ENCODE results near the gene KCTD8. TPM values are rescaled to one million over a fixed set of nuclear protein-coding genes. Genes with fewer than 3 reads are reported as not detected.

KCTD8 gene
- total RNA-seq, 1 donor = not detected

GRCh38 chr4:44132526-44132925, 316.1 kb downstream of the KCTD8 start:
- no peak for DNase-seq (ENCODE audit: insufficient read length, low spot score, missing footprints)
- Histone ChIP-seq H3K27me3 (ENCODE audit: insufficient read depth, low read length) (no peaks in the 10 kb centered on the region), H3K36me3 (ENCODE audit: insufficient read depth, low read length) (no peaks in the 10 kb centered on the region)

More at GRCh38 chr4:44132526-44132925, 316.1 kb downstream of the KCTD8 start:
- no peaks in the 10 kb centered on the region for H4K20me1 ChIP-seq (ENCODE audit: insufficient read depth, low read length)
- H3K27ac ChIP-seq (ENCODE audit: low read depth, low read length) = no peak overlapping the region
- TF ChIP-seq, protein P1, sequence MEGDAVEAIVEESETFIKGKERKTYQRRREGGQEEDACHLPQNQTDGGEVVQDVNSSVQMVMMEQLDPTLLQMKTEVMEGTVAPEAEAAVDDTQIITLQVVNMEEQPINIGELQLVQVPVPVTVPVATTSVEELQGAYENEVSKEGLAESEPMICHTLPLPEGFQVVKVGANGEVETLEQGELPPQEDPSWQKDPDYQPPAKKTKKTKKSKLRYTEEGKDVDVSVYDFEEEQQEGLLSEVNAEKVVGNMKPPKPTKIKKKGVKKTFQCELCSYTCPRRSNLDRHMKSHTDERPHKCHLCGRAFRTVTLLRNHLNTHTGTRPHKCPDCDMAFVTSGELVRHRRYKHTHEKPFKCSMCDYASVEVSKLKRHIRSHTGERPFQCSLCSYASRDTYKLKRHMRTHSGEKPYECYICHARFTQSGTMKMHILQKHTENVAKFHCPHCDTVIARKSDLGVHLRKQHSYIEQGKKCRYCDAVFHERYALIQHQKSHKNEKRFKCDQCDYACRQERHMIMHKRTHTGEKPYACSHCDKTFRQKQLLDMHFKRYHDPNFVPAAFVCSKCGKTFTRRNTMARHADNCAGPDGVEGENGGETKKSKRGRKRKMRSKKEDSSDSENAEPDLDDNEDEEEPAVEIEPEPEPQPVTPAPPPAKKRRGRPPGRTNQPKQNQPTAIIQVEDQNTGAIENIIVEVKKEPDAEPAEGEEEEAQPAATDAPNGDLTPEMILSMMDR (IDR thresholded peaks at IDR 0.05; ENCODE audit: extremely low read depth, low read depth, low read length) = no peak
- H3K79me2 ChIP-seq (ENCODE audit: insufficient read depth, low read length) = no peaks in the 10 kb centered on the region
- no peak overlapping the region for H3K4me2 ChIP-seq (ENCODE audit: insufficient read depth, low read length)
- no peak overlapping the region for H2AFZ ChIP-seq (ENCODE audit: low read length)
- H3K4me1 ChIP-seq (ENCODE audit: insufficient read depth, low read length) = no peaks in the 10 kb centered on the region
- no peak overlapping the region for H3K4me3 ChIP-seq (ENCODE audit: insufficient read depth, low read length)
- peaks cover 7% of the 10 kb centered on the region for H3K9me3 ChIP-seq (ENCODE audit: low read depth, low read length)

Other genes starting within 250 kb of the KCTD8 start
- not detected in 2 replicates for gene YIPF7, start 202.8 kb upstream of the KCTD8 start, total RNA-seq
- 14.1 and 18.5 TPM in 2 replicates for gene GUF1, start 229.6 kb upstream of the KCTD8 start, total RNA-seq